ENCODE data around the gene PAFAH1B2. TPM values are rescaled to one million over a fixed set of nuclear protein-coding genes. Genes with fewer than 3 reads are reported as not detected.

PAFAH1B2 gene
- polyA plus RNA-seq, 1 donor from 2014 or later: 85.9 TPM

GRCh38 chr11:117212697-117213355, 68.7 kb downstream of the PAFAH1B2 start:
- Histone ChIP-seq H3K9me3 (ENCODE audit: low read length) (no peaks in the 10 kb centered on the region), H2AFZ (ENCODE audit: low read depth, low read length) (no peak overlapping the region), H3K4me3 (ENCODE audit: low read length) (no peak overlapping the region), H3K36me3 (ENCODE audit: insufficient read depth, low read length) (no peaks in the 10 kb centered on the region), H3K9me2 (ENCODE audit: insufficient read depth, low read length) (no peaks in the 10 kb centered on the region), H3F3A (ENCODE audit: insufficient read depth, low read length, poor library complexity, severe bottlenecking) (no peaks in the 10 kb centered on the region), H3K27ac (ENCODE audit: low read length) (no peak overlapping the region), H3K79me2 (replicated peaks; ENCODE audit: insufficient read depth, low read length) (no peaks in the 10 kb centered on the region), H4K20me1 (ENCODE audit: insufficient read depth) (no peaks in the 10 kb centered on the region), H3K9ac (ENCODE audit: low read length) (no peak overlapping the region), H3K27me3 (ENCODE audit: insufficient read depth, low read depth, low read length) (no peaks in the 10 kb centered on the region), H3K4me2 (ENCODE audit: low read length) (no peak overlapping the region)
- TF ChIP-seq TAF1 (IDR thresholded peaks at IDR 0.05; ENCODE audit: low read depth) (no peak), EZH2 (IDR thresholded peaks at IDR 0.05; ENCODE audit: borderline replicate concordance, insufficient read depth, low read length, poor library complexity, severe bottlenecking) (no peak), CTCF (IDR thresholded peaks at IDR 0.05; ENCODE audit: poor library complexity, severe bottlenecking) (no peak), SMC3 (conservative IDR thresholded peaks at IDR 0.05; ENCODE audit: poor library complexity) (no peak), POLR2AphosphoS5 (IDR thresholded peaks at IDR 0.05) (no peak), MXI1 (conservative IDR thresholded peaks at IDR 0.05; ENCODE audit: poor library complexity, severe bottlenecking) (no peak), REST (IDR thresholded peaks at IDR 0.05; ENCODE audit: borderline replicate concordance) (no peak)

- H4K20me1 ChIP-seq (ENCODE audit: insufficient read depth): no peaks in the 10 kb centered on the region
- no peak overlapping the region for H3K4me3 ChIP-seq (ENCODE audit: low read length)
- no peak overlapping the region for H3K27ac ChIP-seq (ENCODE audit: low read length)
- H3K79me2 ChIP-seq (replicated peaks; ENCODE audit: insufficient read depth, low read length): no peaks in the 10 kb centered on the region
- no peaks in the 10 kb centered on the region for H3K9me2 ChIP-seq (ENCODE audit: insufficient read depth, low read length)
- H3K9me3 ChIP-seq (ENCODE audit: low read length): no peaks in the 10 kb centered on the region
- TF ChIP-seq EP300 (conservative IDR thresholded peaks at IDR 0.05; ENCODE audit: poor library complexity, severe bottlenecking): no peak
- TF ChIP-seq EZH2 (IDR thresholded peaks at IDR 0.05; ENCODE audit: borderline replicate concordance, insufficient read depth, low read length, poor library complexity, severe bottlenecking): no peak
- no peak for TF ChIP-seq RAD21 (conservative IDR thresholded peaks at IDR 0.05)
- TF ChIP-seq CTCF (IDR thresholded peaks at IDR 0.05; ENCODE audit: poor library complexity, severe bottlenecking): no peak
- no peak for TF ChIP-seq TAF1 (IDR thresholded peaks at IDR 0.05; ENCODE audit: low read depth)
- TF ChIP-seq POLR2AphosphoS5 (IDR thresholded peaks at IDR 0.05): no peak
- TF ChIP-seq MXI1 (conservative IDR thresholded peaks at IDR 0.05; ENCODE audit: poor library complexity, severe bottlenecking): no peak
- no peak for TF ChIP-seq REST (IDR thresholded peaks at IDR 0.05; ENCODE audit: borderline replicate concordance)
- no peak for TF ChIP-seq SMC3 (conservative IDR thresholded peaks at IDR 0.05; ENCODE audit: poor library complexity)
- no peaks in the 10 kb centered on the region for H3K36me3 ChIP-seq (ENCODE audit: insufficient read depth, low read length)
- H2AFZ ChIP-seq (ENCODE audit: low read depth, low read length): no peak overlapping the region
- no peak overlapping the region for H3K9ac ChIP-seq (ENCODE audit: low read length)
- no peaks in the 10 kb centered on the region for H3K27me3 ChIP-seq (ENCODE audit: insufficient read depth, low read depth, low read length)
- H3K4me2 ChIP-seq (ENCODE audit: low read length): no peak overlapping the region
- H3F3A ChIP-seq (ENCODE audit: insufficient read depth, low read length, poor library complexity, severe bottlenecking): no peaks in the 10 kb centered on the region
Observed at GRCh38 chr11:117214404-117215110, 70.5 kb downstream of the PAFAH1B2 start.
